ENCODE measurements around the gene CMTM7.

CMTM7 gene

DNA sequence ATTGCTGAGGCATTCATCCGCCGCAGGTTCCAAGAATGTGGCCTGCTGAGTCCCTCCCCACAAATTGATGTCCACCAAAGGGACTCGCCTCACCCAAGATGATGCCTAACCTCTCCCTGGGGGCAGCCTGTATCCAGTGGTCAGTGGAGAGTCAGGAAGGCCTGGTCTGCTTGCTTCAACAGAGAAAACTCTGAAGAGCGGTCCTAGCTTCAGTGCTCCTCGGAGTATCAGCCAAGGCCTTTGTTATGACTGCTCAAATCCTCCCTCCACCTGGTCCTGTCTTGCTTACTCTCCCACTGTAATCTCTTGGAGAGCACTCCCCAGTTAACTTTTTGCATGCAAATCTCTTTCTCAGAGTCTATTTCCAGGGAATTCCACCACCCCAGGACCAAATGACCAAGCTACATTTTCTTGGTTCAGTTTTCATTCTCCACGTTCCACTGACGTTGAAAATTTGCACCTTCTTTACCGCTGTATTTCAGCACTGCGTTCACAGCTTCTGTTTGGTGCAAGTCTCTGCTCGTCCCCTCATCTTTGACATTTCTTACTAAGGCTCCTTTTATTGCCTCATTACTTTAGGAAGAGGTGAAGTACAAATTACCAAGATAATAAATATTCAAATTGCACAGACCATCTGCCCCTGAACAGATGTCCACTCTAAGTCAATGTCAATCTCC lies 22.3 kb downstream of the CMTM7 start:
- no peak for DNase-seq (ENCODE audit: low spot score)

DNA sequence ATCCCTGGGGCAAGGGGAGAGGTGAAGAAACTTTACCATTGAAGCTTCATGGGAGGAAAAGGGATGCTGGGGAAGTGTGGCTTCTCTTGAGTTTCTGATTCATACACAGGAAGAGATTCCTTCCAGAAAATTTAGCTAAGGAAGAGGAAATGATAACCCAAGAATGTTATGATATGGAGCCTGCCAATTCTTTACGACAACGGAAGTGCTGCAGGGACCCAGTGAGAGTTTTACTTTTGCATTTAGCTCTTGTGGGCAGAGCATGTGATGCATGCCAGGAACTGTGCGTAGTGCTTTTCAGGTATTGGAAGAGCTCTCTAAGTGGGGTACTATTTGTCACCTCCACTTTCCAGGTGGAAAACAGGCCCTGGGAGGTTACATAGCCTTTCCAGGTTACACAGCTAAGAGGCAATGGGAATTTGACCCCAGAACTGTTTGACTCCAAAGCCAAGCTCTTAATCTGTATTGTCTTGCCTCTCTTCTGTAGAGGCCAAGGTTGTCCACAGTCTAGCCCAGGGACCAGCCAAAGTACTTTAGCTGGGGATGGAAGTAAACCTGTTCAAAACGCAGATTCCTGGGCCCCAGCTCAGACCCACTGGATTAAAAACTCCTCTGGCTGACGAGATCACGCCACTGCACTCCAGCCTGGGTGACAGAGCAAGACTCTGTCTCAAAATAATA lies 23.0 kb downstream of the CMTM7 start:
- no peak for DNase-seq (ENCODE audit: low spot score)

DNA sequence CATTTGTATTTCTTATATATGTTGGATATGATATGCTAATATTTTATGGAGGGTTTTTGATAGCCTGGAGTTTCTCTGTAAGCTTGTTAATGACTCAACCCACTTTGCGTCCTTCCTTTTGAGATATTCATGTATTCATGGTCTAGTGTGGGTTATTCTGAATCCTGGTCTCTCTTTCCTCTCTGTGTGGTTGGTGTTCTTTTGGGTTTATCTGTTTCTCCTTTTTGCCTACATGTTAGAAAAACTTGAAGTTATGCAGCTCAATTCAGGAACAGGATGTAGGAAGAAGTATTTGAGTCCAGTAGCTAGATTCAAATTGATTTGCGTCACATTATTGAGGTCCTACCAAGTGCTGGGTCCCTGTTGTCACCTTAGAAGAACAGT lies 28.1 kb downstream of the CMTM7 start:
- DNase-seq (ENCODE audit: low spot score) = no peak

DNA sequence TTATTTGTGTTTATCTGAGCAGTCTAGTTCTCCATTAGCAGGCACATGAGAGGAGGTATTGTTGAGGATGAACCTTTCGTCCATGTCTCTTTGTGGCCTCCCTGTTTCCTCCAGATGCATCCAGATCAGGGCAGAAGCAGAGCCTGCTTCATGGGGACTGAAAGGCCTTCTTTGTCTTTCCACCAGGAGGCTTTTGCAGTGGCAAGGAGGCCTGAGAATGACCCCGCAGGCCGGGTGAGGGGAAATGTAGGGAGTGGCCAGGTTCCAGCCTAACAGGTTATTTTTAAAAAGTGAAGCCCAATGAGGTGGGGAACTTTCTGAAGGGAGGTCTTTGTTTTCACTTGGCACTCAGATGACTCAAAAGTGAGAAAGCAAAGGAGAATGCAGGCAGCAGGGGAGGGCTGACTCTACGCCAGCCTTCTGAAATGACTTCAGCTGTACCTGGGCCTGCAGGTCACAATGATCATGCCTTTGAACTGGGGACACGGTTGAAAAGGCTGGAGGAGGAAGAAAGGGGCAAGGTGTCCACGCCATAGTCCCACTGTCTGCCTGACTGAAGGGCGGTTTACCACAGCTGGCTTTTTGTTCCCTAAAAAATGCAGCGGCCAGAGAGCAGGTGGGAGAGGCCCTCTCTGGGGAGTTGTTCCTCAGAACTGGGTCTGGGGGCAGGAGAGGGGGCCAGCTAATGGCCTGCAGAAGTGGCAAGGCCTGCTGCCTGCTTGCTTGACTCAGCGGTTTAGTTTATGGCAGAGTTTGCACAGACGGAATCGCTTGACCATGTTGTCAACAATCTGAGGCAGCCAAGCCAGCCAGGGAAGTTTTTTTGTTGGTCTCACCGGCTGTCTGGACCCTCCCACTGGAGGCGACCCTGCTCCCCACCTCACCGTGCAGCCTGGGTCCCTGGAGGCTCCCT lies 28.7 kb downstream of the CMTM7 start:
- no peak for DNase-seq (ENCODE audit: low spot score)

DNA sequence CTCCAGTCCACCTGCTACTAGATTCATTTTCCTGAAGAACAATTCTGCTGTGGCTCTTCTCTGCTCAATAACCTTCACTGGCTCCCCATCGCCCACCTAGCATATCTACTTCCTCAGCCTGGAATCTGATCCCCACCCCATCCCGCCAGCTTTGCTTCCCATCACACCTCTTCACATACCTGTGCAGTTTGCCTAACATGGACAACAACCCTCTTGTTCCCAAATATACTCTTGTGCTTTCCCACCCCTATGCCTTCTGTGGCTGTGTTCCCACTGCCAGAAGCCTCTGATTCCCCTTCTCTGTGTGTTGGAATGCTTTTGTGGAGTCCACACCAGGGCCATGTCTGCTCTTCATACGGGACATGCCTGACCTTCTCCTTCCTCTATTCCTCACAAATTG lies 29.5 kb downstream of the CMTM7 start:
- no peak for DNase-seq (ENCODE audit: low spot score)

DNA sequence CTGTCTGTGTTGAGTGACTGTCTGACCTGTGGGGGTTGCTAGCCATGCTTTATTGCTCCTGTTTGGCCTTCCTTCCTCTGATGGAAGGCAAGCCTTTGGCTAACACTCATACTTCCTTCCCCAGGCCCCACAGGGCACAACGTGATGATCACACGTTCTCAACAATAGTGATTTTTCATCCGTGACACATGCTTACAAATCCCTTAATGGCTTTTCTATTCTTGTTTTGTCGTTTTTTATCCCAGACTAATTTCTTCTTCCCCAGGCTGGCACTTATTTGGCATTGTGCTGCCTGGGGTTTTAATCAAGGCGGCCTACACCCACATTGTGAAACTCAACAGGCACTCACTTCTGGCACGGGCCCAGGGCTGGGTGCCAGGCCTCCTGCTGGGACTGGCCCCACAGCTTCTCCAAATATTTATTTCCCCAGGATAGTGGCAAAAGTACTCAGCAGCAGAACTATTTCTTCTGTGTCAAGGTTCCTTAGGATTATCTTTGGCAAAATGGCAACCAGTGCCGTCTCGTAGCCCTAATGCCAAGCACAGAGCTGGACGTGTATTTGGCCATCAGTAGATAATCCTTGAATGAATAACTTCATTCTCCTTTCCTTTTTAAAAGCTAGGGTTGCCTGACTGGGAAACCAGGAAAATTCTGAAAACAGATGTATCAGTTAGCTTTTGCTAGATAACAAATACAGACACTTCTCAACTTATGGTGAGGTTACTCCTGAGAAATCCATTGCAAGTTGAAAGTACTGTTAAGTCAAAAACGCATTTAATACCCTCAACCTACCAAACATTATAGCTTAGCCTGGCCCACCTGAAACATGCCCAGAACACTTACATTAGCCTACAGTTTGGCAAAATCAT lies 30.6 kb downstream of the CMTM7 start:
- peak; percentile 76 for DNase-seq (ENCODE audit: low spot score)

DNA sequence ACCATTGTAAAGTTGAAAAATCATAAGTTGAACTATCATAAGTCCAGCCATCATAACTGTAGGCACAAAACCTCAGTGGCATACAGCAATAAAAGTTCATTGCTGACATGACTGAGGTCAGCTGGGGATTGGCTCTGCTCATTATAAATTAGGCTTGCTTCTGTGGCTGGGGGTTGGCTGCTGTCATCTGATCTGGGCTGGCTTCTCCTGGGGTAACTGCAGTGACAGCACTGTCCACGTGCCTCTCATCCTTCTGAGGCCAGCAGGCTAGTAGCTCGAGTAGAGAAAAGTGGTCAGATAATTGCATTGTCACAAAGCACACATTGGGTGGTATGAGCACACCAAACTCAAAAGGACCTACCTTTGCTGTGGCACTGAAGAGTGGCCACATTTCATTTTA lies 31.3 kb downstream of the CMTM7 start:
- DNase-seq (ENCODE audit: low spot score) = no peak

DNA sequence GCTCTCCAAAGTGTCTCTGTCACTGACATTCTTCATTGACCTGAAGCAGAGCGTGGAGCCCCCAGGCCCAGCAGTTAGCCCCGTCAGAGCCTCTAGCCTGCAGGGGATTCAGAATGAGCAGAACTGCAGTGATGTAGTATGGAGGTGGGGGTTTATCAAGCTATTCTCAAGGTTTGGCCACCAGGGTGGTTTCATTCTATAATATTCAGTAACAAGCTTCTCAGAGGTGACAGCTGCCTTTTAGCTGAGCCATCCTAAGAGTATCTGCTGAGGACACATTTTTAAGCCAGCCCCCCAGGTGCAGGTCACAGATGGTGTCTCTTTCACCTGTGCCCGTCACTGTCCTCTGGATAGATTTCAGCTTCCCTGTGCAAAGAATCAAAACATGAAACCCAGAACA lies 31.9 kb downstream of the CMTM7 start:
- no peak for DNase-seq (ENCODE audit: low spot score)

DNA sequence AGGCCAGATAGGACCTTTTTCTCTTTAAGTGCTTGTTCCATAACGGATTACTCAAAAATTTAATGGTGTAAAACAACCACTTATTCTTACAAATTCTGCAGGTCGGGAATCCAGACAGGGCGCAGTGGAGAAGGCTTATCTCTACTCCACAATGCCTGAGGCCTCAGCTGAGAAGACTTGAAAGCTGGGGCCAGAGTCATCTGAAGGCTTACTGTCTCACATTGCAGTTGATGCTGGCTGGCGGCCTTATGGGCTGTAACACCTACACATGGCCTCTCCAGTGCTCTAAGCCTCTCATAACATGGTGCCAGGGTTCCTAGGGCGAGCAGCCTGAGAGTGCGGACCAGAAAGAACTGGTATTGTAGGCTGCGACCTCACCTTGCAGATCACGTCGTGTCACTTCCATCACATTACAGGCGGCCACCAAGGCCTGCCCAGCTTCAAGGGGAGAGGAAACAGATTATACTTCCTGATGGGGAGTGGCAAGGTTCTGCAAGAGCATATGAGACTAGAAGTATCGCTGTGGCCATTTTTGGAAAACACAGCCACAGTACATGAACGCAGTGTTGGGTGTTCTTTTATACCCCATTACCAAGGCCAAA lies 32.4 kb downstream of the CMTM7 start:
- DNase-seq (ENCODE audit: low spot score) = no peak

DNA sequence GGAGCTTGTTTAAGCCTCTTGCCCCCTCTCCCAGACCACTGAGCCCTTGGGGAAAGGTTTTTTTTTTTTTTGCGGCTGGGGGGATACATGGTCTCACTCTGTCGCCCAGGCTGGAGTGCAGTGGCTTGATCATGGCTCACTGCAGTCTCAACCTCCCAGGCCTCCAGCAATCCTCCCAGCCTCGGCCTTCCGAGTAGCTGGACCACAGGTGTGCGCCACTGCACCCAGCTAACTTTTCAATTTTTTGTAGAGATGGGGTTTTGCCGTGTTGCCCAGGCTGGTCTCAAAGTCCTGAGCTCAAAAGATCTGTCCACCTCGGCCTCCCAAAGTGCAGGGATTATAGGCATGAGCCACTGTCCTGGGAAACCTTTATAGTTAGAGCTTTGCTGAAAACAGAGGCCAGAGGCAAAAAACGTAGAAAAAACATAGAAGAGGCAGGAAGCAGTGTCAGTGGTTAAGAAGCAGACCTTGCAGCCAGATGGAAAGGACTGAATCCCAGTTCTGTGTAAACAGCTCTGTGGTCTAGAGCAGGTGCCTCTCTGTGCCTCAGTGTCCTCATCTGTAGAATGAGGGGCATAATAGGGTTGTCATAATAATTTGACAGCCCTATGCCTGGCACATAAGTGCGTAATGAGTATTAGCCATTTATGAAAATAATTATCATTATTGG lies 33.1 kb downstream of the CMTM7 start:
- DNase-seq (ENCODE audit: low spot score) = no peak

DNA sequence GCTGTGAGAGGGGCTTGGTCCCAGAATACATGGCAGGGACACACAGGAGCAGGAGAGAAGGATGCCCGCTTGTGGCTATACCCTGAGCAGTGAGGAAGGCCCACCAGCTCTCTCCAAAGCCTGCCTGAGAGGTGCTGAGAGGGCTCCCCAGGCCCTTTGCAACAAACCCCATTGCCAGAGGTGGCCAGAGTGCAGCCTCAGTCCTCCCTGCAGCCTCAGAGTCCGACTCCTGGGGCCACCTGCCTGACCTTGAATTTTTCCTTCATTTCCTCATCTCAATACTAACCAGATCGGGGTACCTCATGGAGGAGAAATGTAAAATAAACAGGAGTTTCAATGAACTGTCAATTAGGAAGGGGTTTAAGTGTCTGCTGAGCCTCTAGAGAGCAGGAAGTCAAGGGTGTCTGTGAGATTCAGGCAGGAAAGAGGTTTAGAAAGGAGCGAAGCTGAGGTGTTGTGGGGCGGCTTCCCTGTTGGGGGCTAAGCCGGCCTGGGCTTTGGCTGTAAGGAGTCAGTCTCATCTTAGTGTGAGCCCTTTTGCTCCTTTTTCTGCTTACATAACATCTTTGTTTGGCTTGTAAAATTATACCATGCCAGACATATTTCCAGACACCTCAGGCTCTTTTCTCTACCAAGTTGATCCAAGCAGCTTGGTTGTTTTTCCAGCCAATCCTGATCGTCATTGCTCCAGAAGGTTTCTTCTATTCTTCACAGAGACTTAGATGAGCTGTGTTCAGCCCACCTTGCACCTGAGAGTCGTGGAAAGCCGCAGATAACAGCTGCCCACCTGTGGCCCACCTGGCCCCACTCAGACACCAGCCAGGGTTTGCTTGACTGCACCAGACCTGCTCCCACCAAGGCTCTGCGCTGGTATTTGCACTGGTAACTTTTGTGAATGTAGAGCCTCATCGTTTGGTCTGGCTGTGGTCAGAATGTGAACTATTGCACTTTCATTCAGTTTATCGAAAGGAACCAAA lies 36.7 kb downstream of the CMTM7 start:
- DNase-seq (ENCODE audit: low spot score) = no peak

DNA sequence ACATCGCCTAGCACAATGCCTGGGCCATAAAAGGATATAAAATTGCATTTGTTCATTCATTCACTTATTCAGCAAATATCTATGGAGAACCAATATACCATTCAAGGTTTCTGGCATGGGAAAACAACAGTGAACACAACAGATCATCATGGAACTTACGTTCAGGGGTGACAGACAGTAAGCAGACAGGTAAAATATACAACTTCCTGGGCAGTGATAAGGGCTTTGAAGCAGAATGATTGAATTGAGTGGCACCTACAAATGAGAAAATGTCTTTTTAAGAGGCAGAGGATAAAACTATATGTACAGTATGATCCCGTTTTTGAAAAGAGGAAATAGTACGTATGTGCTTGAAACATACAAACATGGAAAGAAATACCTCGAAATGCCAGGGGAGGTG lies 39.2 kb downstream of the CMTM7 start:
- no peak for DNase-seq (ENCODE audit: low spot score)

DNA sequence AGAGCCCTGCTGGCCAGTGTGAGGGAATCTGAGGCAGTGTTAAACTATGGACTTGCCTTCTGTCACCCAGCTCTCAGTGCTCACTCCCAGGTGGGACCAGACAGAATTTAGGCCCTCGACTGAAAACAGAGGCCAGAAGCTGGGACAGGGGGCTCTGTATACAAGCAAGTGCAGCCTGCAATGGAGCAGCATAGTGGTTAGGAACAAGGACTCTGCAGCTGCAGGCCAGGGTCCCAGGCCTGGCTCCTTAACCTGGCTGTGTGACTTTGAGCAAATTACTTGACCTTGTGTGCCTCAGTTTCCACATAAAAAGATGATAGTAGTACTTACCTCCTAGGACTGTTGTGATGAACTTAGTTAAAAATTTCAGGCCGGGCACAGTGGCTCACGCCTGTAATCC lies 39.8 kb downstream of the CMTM7 start:
- DNase-seq (ENCODE audit: low spot score) = no peak

DNA sequence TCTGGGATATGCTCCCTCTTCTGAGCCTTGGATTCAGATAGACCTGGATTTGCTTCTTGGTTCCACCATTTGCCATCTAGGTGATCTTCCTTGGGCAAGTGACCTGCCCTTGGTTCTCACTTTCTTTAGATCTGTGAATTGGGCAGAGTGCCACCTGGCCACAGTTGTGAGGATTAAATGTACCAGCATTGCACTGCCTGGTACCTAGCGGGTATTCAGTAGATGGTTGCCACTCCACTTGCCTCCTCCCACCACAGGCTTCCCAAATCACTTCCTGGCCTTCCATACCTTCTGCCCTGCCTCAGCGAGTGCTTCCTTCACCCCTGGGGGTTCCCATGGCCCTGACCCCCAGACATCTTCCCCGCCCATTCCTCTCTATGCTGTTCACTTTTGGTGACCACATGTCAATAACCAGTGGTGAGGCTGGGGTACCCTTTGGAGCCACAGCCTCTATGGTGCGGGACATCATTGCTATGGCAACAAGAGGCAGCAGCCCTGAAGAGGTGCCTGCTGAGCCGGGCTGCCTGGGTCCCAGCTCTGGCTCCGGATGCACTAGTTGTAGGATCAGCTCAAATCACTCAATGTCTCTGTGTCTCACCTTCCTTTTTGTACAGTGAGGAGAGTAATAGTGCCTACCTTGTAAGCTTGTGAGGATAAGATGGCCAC lies 40.5 kb downstream of the CMTM7 start:
- DNase-seq (ENCODE audit: low spot score) = no peak

DNA sequence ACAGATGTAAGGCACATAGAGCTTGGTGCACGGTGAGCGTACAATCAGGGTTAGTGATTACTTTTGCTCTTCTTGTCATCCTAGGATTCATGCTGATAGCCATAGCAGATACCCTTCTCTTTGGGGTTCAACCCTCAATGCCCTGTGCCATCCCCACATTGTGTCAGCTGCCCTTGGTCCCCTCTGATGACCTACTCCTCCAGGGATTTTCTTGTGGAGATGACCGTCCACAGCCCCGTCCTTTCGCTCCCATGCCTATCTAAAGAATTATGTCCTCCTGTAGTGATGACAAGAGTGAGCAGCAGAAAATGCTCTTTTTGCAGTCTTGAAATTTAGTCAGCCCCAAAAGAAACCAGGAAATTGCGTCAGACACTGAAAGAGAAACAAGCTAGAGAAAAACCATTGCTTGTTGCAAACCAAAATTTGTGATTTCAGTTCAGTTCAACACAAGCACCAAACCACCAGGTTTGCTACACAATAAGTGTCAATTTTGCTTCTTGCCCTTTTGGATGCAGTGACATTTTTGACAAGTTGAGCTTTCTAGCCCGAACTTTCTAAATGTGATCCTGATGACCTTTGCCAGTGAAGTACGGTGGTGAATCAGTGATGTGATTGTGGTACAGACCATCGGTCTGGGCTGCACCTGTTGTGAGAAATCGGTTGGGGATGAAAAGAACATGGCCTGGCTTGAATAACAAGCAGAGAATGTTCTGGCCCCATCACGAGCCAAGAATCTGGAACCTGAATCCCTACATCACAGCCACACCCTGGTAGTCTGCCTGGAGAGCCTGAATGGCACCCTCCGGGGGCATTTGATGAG lies 41.3 kb downstream of the CMTM7 start:
- no peak for DNase-seq (ENCODE audit: low spot score)

DNA sequence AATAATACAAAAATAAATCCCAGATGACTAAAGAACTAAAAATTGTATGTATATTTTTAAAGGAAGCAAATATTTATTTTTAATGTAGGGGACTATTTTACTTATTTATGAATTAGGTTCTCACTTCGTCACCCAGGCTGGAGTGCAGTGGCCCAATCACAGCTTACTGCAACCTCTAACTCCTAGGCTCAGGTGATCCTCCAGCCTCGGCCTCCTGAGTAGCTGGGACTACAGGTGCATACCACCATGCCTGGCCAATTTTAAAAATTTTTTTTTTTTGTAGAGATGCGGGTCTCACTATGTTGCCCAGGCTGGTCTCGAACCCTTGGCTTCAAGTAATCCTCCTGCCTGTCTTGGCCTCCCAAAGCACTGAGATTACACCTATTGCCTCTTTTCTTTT lies 42.6 kb downstream of the CMTM7 start:
- DNase-seq (ENCODE audit: low spot score) = no peak

DNA sequence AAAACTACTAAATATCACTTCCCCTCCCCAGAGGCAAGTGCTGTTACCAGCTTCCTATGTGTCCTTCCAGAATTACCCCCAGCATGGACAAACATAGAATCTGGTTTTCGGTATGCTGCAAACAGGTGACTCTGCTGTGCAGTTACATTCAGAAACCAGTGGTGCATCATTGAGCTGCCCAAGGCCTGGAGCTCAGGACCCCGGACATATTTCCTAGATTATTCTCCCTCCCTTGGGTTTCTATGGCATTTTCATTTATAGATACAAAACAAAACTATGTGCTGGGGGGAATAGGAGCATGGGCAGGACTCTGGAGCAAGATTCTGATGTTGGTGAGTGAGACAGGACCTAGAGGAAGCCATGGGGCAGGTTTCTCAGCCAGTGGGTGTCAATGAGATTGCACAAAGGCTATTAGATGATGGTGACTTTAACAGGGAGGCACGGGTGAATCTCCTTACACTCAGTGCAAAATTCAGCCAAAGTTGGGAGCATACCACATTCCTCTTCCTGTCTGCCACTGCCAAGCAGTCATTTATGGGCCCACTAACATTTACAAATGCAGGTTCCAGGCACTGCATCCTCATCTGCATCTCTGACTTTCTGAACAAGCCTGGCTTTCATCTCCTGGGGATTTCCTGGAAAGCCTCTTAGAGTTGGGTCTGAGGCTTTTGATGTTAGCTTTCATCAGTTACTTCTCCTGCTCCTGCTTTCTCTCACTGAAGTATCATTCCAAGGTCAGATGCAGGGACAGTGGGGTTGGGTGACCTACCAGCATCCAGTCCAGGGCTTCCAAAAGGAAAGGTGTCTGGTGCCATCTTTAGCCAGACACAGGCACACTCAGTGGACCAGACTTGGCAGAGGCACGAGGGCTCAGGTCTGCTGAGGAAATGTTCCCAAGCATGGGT lies 44.5 kb downstream of the CMTM7 start:
- DNase-seq (ENCODE audit: low spot score) = no peak

Measured in left forelimb (tissue), 1 donor.